ENCODE data around the gene SMCO2.

SMCO2 gene

GRCh38 chr12:27530157-27530922 lies 83.8 kb downstream of the SMCO2 start:
- Histone ChIP-seq H3F3A (ENCODE audit: insufficient read depth) (peaks cover 7% of the 10 kb centered on the region; the same call in 1 of the 2 replicates), H3K4me3 (ENCODE audit: insufficient read depth, low read length, poor library complexity, severe bottlenecking) (no peak overlapping the region), H3K9me2 (replicated peaks; ENCODE audit: insufficient read depth, low read length) (no peaks in the 10 kb centered on the region), H3K27ac (ENCODE audit: low read depth, low read length) (no peak overlapping the region), H3K9ac (ENCODE audit: low read length) (no peak overlapping the region), H3K27me3 (ENCODE audit: low read length) (no peaks in the 10 kb centered on the region), H2AFZ (ENCODE audit: low read depth, low read length, severe bottlenecking) (no peak overlapping the region), H3K9me3 (ENCODE audit: insufficient read depth, low read length) (no peaks in the 10 kb centered on the region), H4K20me1 (ENCODE audit: low read depth, low read length) (no peaks in the 10 kb centered on the region), H3K36me3 (ENCODE audit: low read length) (no peaks in the 10 kb centered on the region), H3K4me2 (ENCODE audit: low read depth, low read length, poor library complexity, severe bottlenecking) (no peak overlapping the region), H3K79me2 (ENCODE audit: insufficient read depth, low read length) (no peaks in the 10 kb centered on the region)
- TF ChIP-seq CTCF (IDR thresholded peaks at IDR 0.05; ENCODE audit: insufficient read depth, low read length, poor library complexity, severe bottlenecking), result no peak
- TF ChIP-seq EZH2phosphoT487 (conservative IDR thresholded peaks at IDR 0.05; ENCODE audit: low read length), result no peak

- Histone ChIP-seq H3K9ac (ENCODE audit: low read length) (no peak overlapping the region), H3K9me3 (ENCODE audit: insufficient read depth, low read length) (no peaks in the 10 kb centered on the region), H2AFZ (ENCODE audit: low read depth, low read length, severe bottlenecking) (no peak overlapping the region), H3K36me3 (ENCODE audit: low read length) (no peaks in the 10 kb centered on the region), H3K4me2 (ENCODE audit: low read depth, low read length, poor library complexity, severe bottlenecking) (no peak overlapping the region), H3K9me2 (replicated peaks; ENCODE audit: insufficient read depth, low read length) (no peaks in the 10 kb centered on the region), H4K20me1 (ENCODE audit: low read depth, low read length) (no peaks in the 10 kb centered on the region), H3K4me3 (ENCODE audit: insufficient read depth, low read length, poor library complexity, severe bottlenecking) (no peak overlapping the region), H3K27me3 (ENCODE audit: low read length) (no peaks in the 10 kb centered on the region), H3K27ac (ENCODE audit: low read depth, low read length) (no peak overlapping the region), H3F3A (ENCODE audit: insufficient read depth) (peaks cover 7% of the 10 kb centered on the region; the same call in 1 of the 2 replicates), H3K79me2 (ENCODE audit: insufficient read depth, low read length) (no peaks in the 10 kb centered on the region)
- TF ChIP-seq CTCF (IDR thresholded peaks at IDR 0.05; ENCODE audit: insufficient read depth, low read length, poor library complexity, severe bottlenecking) (no peak), EZH2phosphoT487 (conservative IDR thresholded peaks at IDR 0.05; ENCODE audit: low read length) (no peak)
Measured at GRCh38 chr12:27531896-27532295, 85.4 kb downstream of the SMCO2 start.

- H3K4me2 ChIP-seq (ENCODE audit: low read depth, low read length, poor library complexity, severe bottlenecking), result peak overlapping the region; percentile 37
- no peak overlapping the region for H3K27ac ChIP-seq (ENCODE audit: low read depth, low read length)
- no peaks in the 10 kb centered on the region for H3K27me3 ChIP-seq (ENCODE audit: low read length)
- H3K9me3 ChIP-seq (ENCODE audit: insufficient read depth, low read length), result no peaks in the 10 kb centered on the region
- no peak overlapping the region for H3K9ac ChIP-seq (ENCODE audit: low read length)
- H3K79me2 ChIP-seq (ENCODE audit: insufficient read depth, low read length), result no peaks in the 10 kb centered on the region
- H3K9me2 ChIP-seq (replicated peaks; ENCODE audit: insufficient read depth, low read length), result no peaks in the 10 kb centered on the region
- no peaks in the 10 kb centered on the region for H4K20me1 ChIP-seq (ENCODE audit: low read depth, low read length)
- no peak overlapping the region for H2AFZ ChIP-seq (ENCODE audit: low read depth, low read length, severe bottlenecking)
- peaks cover 7% of the 10 kb centered on the region; the same call in 1 of the 2 replicates for H3F3A ChIP-seq (ENCODE audit: insufficient read depth)
- TF ChIP-seq CTCF (IDR thresholded peaks at IDR 0.05; ENCODE audit: insufficient read depth, low read length, poor library complexity, severe bottlenecking) (no peak), EZH2phosphoT487 (conservative IDR thresholded peaks at IDR 0.05; ENCODE audit: low read length) (no peak)
- no peaks in the 10 kb centered on the region for H3K36me3 ChIP-seq (ENCODE audit: low read length)
- no peak overlapping the region for H3K4me3 ChIP-seq (ENCODE audit: insufficient read depth, low read length, poor library complexity, severe bottlenecking)
Measured at GRCh38 chr12:27534060-27534764, 87.7 kb downstream of the SMCO2 start.
